NOMO-1 treated with DMSO at 0.1 percent for 48 hours (cell line): Measurements from ENCODE around the gene MSRB3.
A peak's percentile ranks its signal among the peaks of the same experiment; 100 is the strongest.

Experiments used
- DNase-seq: peaks from one replicate; lab custom pipeline; 2025; ENCODE audit not compliant: unreplicated experiment; lab: John Stamatoyannopoulos, UW

MSRB3 gene

DNA sequence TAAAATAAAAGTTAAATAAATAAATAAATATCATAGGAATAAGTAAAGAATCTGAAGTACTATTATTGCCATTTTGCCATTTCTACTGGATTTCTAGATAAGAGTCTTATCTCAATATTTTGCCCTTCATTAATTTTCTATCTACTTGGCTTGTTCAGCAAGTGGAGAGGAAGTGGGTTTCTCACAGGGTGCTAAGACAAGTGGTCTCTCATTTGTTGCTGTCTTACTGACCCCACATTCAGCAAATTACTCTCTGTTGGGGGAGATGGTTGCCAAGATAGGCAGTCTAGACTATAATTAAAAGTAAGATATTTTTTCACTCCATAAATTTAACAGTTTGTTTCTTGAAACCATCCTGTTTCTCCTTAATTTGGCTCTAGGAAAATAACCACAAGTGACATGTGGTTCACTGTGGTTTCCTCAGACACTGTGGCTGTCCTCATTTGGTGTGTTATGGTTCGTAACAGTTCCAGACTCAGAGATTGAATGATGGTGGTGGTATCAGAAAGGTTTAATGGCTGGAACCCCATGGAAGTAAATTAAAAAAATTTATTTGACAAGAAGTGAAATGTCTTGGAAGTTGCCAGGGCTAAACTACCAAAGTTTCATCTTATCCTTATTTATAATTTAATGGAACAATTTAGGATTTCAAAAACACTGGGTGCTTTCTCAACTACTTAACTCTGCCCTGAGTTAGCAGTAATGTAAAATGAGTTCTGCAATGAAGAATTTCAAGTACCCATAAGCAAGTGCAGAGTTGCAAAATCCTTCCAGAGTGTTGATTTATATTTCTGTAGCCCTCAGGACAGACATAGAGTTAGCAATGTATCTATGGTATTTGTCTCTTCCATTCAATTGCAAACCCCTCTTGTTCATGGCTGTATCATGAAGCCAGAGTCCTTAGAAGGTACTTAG, 214.8 kb downstream of the MSRB3 start:
- no peak for DNase-seq

DNA sequence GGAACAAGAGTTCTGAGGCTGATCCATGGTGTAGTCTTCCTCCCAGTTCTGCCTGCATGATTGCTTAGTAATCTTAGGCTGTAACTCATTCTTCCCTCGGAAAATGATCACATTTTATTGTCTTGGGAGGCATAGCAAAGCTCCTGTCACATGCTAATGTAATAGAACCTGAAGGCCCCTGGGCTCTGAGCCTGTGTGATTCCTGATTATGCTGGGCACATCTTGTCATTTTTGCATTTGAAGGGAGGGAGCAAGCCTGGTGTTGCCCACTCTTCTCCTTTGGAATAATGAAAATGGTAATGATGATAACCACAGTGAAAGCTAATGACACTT, 215.4 kb downstream of the MSRB3 start:
- no peak for DNase-seq

DNA sequence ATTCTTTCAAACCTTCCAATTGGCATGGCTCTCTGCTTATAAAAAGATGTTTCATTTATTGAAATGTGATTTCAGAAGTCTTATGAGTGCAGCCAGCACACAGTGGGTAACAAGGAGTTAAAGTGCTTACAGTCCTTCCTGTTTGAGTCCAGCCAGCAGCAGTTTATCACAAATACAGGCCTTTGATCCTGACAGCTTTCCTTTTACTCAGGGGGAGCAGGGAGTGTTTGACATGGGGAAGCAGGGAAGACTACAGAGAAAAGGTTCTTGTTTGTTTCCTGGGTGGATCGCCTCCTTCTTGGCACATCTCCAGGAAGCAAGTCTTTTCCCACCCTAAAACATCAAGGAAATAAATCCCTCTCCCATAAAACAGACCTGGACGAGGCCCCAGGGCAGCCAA, 216.1 kb downstream of the MSRB3 start:
- DNase-seq, result no peak

DNA sequence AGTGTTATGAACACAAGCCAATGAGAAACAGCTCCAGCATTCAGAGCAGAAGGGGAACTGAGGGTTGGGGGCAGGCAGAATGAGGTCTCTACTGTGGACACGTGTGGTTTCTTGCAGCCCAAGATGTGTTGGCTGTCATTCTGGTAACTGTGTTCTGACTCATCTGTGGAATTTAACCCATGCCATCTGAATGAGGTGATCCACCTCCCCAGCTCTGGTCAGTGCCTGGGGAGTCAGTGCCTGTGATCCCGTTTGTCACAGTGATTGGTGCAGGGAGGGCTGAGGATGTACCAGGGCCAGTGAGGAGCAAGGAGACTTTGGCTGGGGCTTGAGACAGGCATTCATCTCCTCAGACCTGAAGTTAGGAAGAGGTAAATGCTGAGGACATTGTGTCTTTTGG, 216.8 kb downstream of the MSRB3 start:
- DNase-seq, result no peak

DNA sequence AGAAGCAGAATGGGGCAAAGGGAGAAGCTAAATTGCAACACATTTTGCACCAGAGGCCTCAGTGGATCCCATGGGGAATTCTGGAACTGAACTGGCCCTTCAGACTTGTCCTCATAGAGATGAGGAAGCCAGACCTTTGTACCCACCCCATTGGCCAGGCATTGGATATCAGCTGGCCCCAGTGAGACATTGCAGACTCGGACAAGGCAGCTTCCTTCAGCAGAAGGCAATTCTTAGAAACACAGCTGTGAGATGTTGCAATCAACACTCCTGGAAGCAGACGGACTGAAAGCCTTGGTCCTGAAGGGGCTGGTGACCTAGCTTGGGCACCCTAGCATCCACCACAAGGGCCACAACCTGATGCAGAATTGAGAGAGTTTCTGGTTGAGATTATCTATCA, 218.1 kb downstream of the MSRB3 start:
- peak; percentile 4 for DNase-seq

DNA sequence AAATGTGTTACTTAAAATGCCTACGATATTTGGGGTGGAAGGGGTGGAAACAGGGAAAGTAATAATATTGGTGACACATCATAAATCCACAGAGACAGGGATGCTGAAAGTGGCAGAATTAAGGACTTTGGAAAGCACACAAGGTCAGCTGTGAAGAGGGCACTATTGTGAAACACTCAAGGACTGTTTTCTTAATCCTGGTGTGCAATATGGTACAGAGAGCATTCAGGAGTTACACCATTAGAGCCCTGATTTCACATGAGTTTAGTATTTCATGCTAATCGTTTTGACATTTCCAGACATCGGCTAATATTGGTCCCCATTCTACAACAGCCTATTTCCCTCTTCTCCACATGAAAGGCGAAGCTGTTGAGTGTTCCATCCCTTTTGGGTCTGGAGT, 219.2 kb downstream of the MSRB3 start:
- no peak for DNase-seq

DNA sequence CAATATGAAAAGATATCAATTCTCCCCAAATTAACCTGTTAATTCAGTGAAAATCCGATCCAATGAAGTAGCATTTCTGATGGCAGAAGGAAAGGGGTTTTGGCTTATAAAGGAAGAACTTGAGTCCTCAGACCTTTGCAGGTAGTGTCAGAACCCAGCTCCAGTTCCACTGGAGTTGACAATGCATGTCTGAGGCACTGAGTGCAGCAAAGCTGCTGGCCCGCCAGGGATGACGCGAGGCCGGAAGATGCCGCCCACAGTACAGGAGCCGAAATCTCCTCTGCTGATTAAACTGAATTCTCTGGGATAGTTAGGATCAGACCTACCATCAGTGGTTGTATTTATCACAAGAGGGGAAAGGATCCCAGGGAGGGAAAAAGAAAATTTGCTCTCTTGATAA, 220.7 kb downstream of the MSRB3 start:
- DNase-seq, result no peak

DNA sequence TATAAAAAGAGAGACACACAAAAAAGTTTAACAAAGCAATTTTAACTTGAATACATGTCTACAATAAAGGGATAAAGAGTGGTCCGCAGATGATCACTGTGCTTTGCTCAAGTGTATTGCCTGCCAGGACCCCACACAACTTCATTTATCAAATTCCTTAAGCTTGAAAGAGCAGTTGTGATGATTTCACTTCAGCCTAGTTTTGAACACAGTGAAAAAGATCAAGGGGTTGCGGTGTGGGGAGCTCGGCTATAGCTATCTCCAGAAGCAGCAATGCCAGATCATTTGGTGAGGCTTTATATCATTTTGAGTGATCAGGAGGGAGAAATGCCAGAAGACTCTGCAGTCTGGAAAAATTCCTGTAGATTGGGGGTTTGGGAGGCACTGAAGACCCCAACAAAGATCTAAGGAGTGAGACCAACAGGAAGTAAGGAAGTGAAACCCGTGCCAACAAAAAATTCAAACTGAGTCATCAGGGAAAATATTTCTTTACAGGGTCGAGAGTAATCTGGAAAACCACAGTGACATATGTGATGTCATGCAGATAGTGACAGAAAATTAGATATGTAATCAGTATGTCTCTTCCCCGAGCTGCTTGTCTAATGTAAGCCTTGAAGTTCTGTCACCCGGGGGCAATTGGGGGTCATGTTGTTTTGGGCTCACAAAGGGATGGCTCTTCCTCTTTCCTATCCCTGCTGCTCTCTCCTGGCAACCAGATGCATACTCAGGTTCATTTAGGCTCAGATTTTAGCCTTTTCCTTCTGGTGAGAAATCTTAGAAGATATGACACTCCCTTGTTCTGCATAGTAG, 221.8 kb downstream of the MSRB3 start:
- DNase-seq, result no peak

DNA sequence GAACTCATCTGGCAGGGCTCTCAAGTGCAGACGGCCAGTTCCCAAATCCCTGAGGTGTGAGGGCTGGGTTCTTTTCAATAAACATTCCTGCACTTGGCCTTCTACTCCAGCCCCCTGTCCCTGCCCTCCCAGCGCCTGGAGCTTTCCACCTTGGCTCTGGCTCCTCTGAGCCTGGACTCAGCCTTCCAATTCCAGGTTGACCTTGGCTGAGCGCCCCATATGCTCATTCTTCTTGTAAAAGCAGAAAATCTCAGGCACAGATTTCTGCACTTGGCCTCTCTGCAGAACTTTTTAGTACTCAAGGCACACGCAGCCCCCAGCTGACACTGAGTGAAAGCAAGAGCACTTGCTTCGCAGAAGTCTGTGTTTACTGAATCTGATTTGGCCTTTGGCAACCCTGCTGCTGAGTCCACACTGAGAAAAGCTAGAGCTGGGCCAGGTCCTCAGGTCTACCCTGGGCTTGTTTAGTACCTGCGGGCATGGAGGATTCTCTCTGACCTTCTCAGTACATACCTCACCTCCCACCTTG, 222.7 kb downstream of the MSRB3 start:
- DNase-seq, result no peak

DNA sequence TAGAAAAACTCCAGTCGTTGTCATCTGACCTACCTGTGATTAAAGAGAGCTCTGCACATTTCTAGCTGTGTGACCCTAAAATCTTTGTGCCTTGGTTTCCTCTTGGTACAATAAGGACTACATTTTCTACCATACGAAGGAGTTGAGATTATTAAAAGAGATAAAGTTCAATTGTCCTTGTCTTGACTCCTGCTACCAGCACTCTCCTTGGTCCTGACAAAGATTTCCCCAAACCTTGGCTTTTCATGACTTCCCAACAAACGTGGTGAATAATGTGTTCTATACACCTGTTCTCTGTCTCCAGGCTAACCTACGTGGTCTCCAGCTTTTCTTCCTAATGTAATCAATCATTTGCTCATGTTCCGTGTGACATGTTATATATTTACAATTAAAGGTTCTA, 223.5 kb downstream of the MSRB3 start:
- DNase-seq, result no peak

DNA sequence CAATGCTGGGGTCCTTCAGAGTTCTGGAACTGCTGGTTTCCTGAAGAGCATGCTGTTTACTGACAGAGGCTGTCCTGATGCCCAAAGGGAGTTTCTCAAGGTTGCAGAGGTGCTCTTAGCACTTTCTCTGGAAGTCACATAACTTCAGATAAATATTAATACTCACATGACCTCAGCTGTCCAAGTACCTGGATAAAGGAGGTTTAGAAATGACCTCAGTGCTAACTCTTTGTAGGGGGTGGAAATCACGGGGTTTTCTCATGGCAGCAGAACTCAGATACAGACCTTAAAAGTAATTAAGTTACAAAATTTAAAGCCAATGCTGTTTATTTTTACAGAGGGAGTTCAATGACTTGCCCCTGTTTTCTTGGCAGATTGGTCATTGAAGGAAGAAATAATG, 225.9 kb downstream of the MSRB3 start:
- DNase-seq, result no peak

DNA sequence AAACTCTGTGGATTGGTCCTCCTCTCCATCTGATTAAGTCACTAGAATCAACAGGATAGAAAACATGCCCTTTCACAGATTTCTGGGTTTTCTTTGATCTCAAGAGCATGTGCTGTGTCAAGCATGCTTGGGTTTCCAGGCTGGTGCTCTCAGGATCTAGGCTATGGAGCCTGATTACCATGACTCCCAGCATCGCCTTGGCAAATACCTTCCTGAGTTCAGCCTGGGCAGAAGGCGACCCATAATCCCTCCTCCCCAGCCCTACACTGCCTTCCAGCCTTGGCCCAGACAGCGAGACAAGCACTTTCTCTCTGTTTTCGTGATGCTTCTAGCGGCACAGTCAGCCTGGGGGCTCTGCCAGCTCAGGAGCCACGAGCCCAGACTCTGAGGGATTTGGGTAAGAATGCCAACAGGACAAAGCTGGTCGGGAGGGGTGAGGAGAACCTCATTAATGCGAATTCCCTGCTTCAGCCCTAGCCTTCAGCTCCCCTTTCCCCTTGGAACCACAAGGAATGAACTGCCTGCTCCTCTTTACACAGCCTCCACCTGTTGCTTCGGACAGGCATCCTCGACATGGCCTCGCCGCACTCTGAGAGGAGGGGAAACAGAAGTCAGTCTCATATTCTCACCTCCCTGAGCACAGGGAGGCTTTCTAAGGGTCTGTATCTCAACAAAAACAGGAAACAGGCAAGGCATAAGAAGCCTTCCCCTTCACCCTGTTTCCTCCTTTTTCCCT, 227.1 kb downstream of the MSRB3 start:
- no peak for DNase-seq

DNA sequence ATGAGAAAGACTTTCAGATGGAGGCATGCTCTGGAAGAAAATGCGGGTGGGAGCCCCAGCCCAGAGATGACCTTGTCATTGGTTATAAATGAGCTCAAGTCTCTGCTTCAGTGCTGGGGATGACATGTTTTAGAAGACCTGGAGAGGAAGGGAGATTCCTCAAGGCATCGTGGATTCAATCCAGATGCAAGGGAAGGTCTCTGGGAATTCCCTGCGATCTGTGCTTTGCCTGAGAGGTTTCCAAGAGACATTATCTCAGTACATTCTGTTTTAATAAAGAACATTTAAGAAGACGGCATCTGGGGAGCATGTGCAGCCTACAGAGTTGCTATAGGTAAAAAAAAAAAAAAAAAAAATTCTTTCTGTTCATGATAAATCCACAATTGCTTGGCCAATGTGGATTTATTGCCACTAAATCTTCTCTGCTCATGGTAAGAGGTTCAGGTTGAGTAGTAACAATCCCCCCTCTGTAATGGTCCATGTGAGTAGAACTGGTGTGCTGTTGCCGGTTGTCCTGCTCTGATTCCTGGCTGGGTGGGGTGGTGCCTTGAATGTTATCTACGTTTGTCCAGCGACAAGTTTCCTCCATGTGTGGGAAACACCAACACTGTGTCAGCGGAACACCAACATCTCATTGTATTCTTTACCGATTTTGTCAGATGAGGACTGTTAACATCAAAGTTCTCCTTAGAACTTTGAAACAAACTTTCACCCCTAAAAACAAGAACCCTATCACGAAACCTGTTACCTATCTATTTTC, 230.0 kb downstream of the MSRB3 start:
- DNase-seq, result no peak

DNA sequence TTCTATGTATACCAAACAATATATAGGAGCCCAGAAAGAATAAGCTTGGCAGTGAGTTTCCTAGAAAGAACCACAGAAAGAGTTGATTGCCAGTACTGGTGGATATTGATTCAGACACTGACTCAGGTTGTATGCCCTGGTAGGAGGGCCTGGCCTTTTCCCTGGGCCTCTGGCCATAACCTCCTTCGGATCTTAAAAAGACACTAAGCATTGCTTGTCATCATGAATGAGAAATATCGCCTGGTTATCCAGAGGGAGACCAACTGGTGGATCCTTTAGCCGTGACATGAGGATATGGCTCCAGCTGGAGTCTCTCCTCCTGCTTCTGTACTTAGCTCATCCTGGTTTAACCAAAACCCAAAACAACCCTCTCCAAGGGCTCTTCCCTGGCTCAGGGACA, 231.5 kb downstream of the MSRB3 start:
- DNase-seq, result no peak

DNA sequence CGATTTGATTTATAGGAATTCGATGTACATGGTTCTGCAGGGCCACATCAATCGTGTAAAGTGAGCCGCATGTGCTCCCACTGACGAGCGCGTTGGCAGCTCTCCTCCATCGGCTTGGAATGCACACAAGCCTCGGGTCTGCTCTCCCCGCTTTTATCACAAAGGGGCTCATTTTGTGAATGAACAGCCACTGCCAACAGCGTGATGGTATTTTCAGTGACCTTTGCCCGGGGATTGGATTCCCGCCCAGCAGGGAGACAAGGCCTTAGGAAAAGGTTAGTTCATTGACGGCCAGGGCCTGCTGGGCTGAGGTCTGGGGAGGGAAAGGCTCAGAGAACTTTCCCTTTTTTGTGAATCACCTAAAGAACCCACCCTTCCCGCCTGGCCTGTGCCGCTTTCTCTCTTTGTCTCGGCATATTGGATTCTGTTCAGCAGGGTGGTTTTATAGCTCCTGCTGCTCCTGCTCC, 232.1 kb downstream of the MSRB3 start:
- DNase-seq, result no peak

DNA sequence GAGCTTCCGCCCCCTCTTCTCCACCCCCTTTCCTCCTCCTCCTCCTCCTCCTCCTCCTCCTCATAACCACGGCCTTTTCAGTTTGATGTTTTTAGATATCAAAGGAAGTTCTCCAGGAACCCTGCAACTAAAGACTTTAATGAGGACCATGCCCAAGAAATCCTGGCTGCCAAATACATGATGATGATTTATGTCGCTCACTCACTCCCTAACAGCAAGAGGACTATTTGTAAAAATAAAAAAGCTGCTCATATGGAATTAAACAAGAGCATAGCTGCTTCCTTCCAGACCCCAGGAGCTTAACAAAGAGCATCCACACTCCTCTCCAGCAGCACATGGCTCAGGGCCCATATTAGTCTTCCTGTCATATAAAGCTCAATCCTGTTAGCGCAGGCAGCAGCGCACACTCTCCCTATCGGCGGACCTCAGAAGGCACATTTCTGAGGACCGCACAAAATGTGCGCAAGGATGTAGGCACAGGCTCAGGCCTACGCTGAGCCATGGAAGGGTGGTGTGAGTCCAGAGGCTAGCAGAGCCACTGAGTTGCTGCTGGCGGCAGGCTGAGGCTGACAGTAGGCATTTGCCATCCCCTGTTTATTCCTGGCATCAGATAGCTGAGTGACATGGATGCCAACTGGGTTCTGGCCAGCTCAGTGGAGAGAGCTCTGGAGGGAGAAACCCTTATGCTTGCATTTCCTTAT, 232.8 kb downstream of the MSRB3 start:
- DNase-seq, result no peak

DNA sequence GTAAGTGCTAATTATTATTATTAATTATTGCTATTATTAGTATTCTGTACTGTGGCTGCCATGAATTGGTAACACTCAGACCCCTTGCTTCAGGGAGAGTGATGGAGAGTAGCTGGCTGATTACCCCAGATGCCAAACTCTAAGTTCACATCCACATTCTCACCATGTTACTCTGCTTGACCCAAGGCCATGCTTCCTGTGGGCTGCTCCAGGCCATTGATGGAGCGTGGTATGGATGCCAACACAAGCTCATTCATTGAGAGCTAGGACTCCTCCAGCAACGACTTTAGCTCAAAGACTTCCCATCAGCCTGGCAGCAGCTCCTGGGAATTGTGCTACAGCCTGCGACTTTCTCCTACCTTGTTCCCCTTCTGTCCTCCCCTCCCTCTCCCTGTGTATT, 233.4 kb downstream of the MSRB3 start:
- DNase-seq, result no peak
